K562 (cell line): Measurements from ENCODE around the gene EAF2. TPM values are rescaled to one million over a fixed set of nuclear protein-coding genes. Genes with fewer than 3 reads are reported as not detected.

Source experiments
- ATAC-seq: fragments of 200-7000 bp; cut with Tn5 transposase; 3 replicates; pipeline ENCODE4 v1.9.1; 2020; ENCODE audit warnings: moderate library complexity
- BruUV-seq: library from RNA; stranded (reverse); fragments of 400-500 nt; replicated peaks from 2 replicates; lab custom pipeline; 2021; lab: Mats Ljungman, UMichigan
- CTCF ChIA-PET: fragments of 300-600 bp; formaldehyde crosslinking; extraction: SDS; loops from one replicate; lab custom pipeline; 2021; ENCODE audit warnings: low intra/inter-chr PET ratio; lab: Yijun Ruan, JAX
- POLR2A ChIA-PET: fragments of 300-600, 350-650 bp; sonication (Branson Sonifier 250); formaldehyde crosslinking; extraction: SDS; loops from one replicate; lab custom pipeline; 2021; ENCODE audit warnings: antibody characterized with exemption, inconsistent platforms; lab: Yijun Ruan, JAX
- DNase-seq, 4 experiments: peaks; one replicate each; pipeline versions ENCODE4 v3.0.0 to v3.0.0-alpha.2; 2011 to 2018; ENCODE audit warnings: low spot score in 3 of 4, mixed read lengths in 3 of 4; ENCODE audit errors: extremely low read depth in 1 of 4
- FAIRE-seq: peaks from 2 replicates; lab custom pipeline; 2011; peaks lifted over from hg19 to GRCh38; lab: Jason Lieb, UNC
- H2AFZ ChIP-seq: 2 replicates; pipeline ENCODE4 v1.6.0; 2011; ENCODE audit warnings: low read depth, low read length, control low read depth, inconsistent platforms
- H3K27ac ChIP-seq: fragments of 200-600 bp; 3 replicates; pipeline ENCODE4 v1.8.0; 2011; ENCODE audit warnings: low read depth, mild to moderate bottlenecking, control low read depth, inconsistent platforms, low read length, moderate library complexity, mixed read lengths; ENCODE audit errors: extremely low read depth
- H3K27me3 ChIP-seq, 2 experiments: fragments of 300-600 bp in 1 of 2; 2 replicates in 1 of 2; 3 replicates in 1 of 2; pipeline versions ENCODE4 v1.6.0 to v1.8.0; 2011; ENCODE audit warnings: inconsistent platforms in 2 of 2, low read length in 2 of 2, mild to moderate bottlenecking in 1 of 2, mixed read lengths in 1 of 2, moderate library complexity in 1 of 2; ENCODE audit not compliant: control insufficient read depth in 2 of 2, insufficient read depth in 2 of 2
- H3K36me3 ChIP-seq: fragments of 300-600 bp; 3 replicates; pipeline ENCODE4 v1.8.0; 2011; ENCODE audit warnings: mild to moderate bottlenecking, low read length, inconsistent platforms; ENCODE audit not compliant: control insufficient read depth, insufficient read depth
- H3K4me1 ChIP-seq, 2 experiments: fragments of 200-600 bp in 1 of 2; replicated peaks in 1 of 2; 2 replicates in 1 of 2; 3 replicates in 1 of 2; pipeline versions ENCODE4 v1.5.1 to v1.8.0; 2011; ENCODE audit warnings: inconsistent platforms in 2 of 2, low read length in 2 of 2, mild to moderate bottlenecking in 1 of 2, mixed read lengths in 1 of 2, moderate library complexity in 1 of 2; ENCODE audit not compliant: control insufficient read depth in 2 of 2, insufficient read depth in 2 of 2
- H3K4me2 ChIP-seq: 2 replicates; pipeline ENCODE4 v1.6.1; 2011; ENCODE audit warnings: low read length, control low read depth, inconsistent platforms, mixed read lengths; ENCODE audit not compliant: insufficient read depth
- H3K4me3 ChIP-seq: fragments of 200-600 bp; sonication (generic), shearing (Covaris generic); 2 replicates; pipeline ENCODE4 v1.5.1; 2016; ENCODE audit warnings: control low read depth, inconsistent platforms
- H3K79me2 ChIP-seq: fragments of 200-600 bp; 3 replicates; pipeline ENCODE4 v1.8.0; 2011; ENCODE audit warnings: low read length, inconsistent platforms; ENCODE audit not compliant: control insufficient read depth, insufficient read depth
- H3K9ac ChIP-seq, 2 experiments: 2 replicates each; pipeline versions ENCODE4 v1.6.0 to v1.6.1; 2011; ENCODE audit warnings: low read depth in 2 of 2, low read length in 2 of 2, control low read depth in 1 of 2, inconsistent platforms in 1 of 2, mild to moderate bottlenecking in 1 of 2, mixed read lengths in 1 of 2; ENCODE audit not compliant: insufficient read depth in 1 of 2
- H3K9me1 ChIP-seq: one replicate; pipeline ENCODE4 v1.6.0; 2011; ENCODE audit warnings: inconsistent platforms, mild to moderate bottlenecking, low read length, moderate library complexity; ENCODE audit not compliant: control insufficient read depth, insufficient read depth
- H3K9me3 ChIP-seq: replicated peaks from 2 replicates; pipeline ENCODE4 v1.5.1; 2011; ENCODE audit warnings: low read depth, low read length, inconsistent platforms; ENCODE audit not compliant: control insufficient read depth, insufficient read depth
- H4K20me1 ChIP-seq: replicated peaks from 2 replicates; pipeline ENCODE4 v1.6.1; 2011; ENCODE audit warnings: low read length, inconsistent platforms, mixed read lengths; ENCODE audit not compliant: control insufficient read depth, insufficient read depth
- E2F3 ChIP-seq: fragments of 250-450 bp; sonication (Bioruptor Pico); IDR thresholded peaks from 2 replicates; pipeline ENCODE4 v1.4.0; 2020; ENCODE audit warnings: mild to moderate bottlenecking
- ESRRA ChIP-seq: fragments of 450-650 bp; IDR thresholded peaks from 2 replicates; pipeline ENCODE4 v1.6.1; 2014; ENCODE audit warnings: low read depth, mild to moderate bottlenecking, moderate library complexity, borderline replicate concordance
- GABPB2 ChIP-seq: fragments of 250-450 bp; sonication (Bioruptor Pico); conservative IDR thresholded peaks from 2 replicates; pipeline ENCODE4 v1.5.1; 2021; ENCODE audit warnings: mild to moderate bottlenecking
- HCFC1 ChIP-seq: IDR thresholded peaks from 2 replicates; pipeline ENCODE4 v1.6.1; 2012; ENCODE audit warnings: low read depth, low read length, improper control_type of control experiment
- LARP7 ChIP-seq: fragments of 450-650 bp; IDR thresholded peaks from 2 replicates; pipeline ENCODE4 v1.6.1; 2016
- MTF1 ChIP-seq: fragments of 250-450 bp; sonication (Bioruptor Pico); IDR thresholded peaks from 2 replicates; pipeline ENCODE4 v1.9.0; 2021; ENCODE audit warnings: moderate library complexity, mild to moderate bottlenecking, inconsistent platforms, borderline replicate concordance
- MYBL2 ChIP-seq, 2 experiments: fragments of 450-650 bp in 1 of 2; sonication (generic) in 1 of 2; formaldehyde crosslinking in 1 of 2; IDR thresholded peaks; 2 replicates each; pipeline versions ENCODE4 v1.6.1 to v1.8.1; 2017 to 2022; ENCODE audit warnings: borderline replicate concordance in 1 of 2, inconsistent platforms in 1 of 2, low read depth in 1 of 2, mild to moderate bottlenecking in 1 of 2, missing genetic modification reagents in 1 of 2, moderate library complexity in 1 of 2
- NRF1 ChIP-seq, 2 experiments: fragments of 450-650 bp; IDR thresholded peaks in 1 of 2; conservative IDR thresholded peaks in 1 of 2; 2 replicates each; pipeline ENCODE4 v1.6.1; 2014; ENCODE audit warnings: mild to moderate bottlenecking in 2 of 2
- POLR3A ChIP-seq: IDR thresholded peaks from 2 replicates; pipeline ENCODE4 v1.6.1; 2011; ENCODE audit warnings: borderline replicate concordance, mild to moderate bottlenecking, moderate library complexity; ENCODE audit not compliant: insufficient read length, insufficient read depth; ENCODE audit errors: extremely low read depth
- SMC3 ChIP-seq: conservative IDR thresholded peaks from 2 replicates; pipeline ENCODE4 v1.6.1; 2011; ENCODE audit warnings: low read depth, low read length, improper control_type of control experiment; ENCODE audit not compliant: insufficient read depth
- SRSF9 ChIP-seq: fragments of 200-400 bp; formaldehyde crosslinking; IDR thresholded peaks from 2 replicates; pipeline ENCODE4 v1.6.1; 2017; ENCODE audit warnings: low read depth, low read length, borderline replicate concordance
- YBX1 ChIP-seq: fragments of 450-650 bp; IDR thresholded peaks from 2 replicates; pipeline ENCODE4 v1.7.1; 2016; ENCODE audit warnings: mild to moderate bottlenecking
- ZNF133 ChIP-seq: fragments of 250-450 bp; sonication (Bioruptor Pico); IDR thresholded peaks from 2 replicates; pipeline ENCODE4 v1.4.0; 2020; ENCODE audit warnings: mild to moderate bottlenecking
- ZNF316 ChIP-seq: fragments of 450-650 bp; IDR thresholded peaks from 2 replicates; pipeline ENCODE4 v1.6.1; 2016
- ZNF717 ChIP-seq: fragments of 250-450 bp; sonication (Bioruptor Pico); IDR thresholded peaks from 2 replicates; pipeline ENCODE4 v1.5.0; 2021
- WGBS: fragments of 100-300 bp; shearing (Covaris generic); methylation state at CpG from one replicate; pipeline ENCODE4 v1.1.6; 2016; ENCODE audit warnings: low coverage, mixed read lengths; ENCODE audit not compliant: insufficient coverage; ENCODE audit errors: missing lambda C conversion rate; 5-methylcytosine and 5-hydroxymethylcytosine counted together
- in situ Hi-C: fragments of 300-500 bp; cut with MboI; formaldehyde crosslinking; loops from 4 replicates; pipeline ENCODE4 v1.15.0; 2018; ENCODE audit warnings: inconsistent platforms, mixed read lengths
- intact Hi-C: fragments of 100-400 bp; cut with micrococcal nuclease; formaldehyde crosslinking; loops from 2 replicates; pipeline ENCODE4 v1.14.2; 2022
- polyA plus RNA-seq, 8 experiments: library from polyadenylated mRNA; depleted of rRNA in 4 of 8; stranded (reverse) in 5 of 8; unstranded in 3 of 8; fragments of >200 nt; fragmentation: Nextera tagmentation in 2 of 8; fragmentation: Illumina TruSeq in 1 of 8; extraction: Ambion mirVana in 2 of 8; extraction: Trizol in 1 of 8; gene quantifications; 2 replicates each; pipeline versions ENCODE4 v1.2.1 to v1.2.3, GENCODE V29; 2011 to 2014; ENCODE audit warnings: inconsistent platforms in 1 of 8, missing spikeins in 1 of 8
- total RNA-seq, 7 experiments: library from RNA; depleted of rRNA in 6 of 7; stranded (reverse); fragments of >200 nt in 6 of 7; fragmentation: Illumina TruSeq in 2 of 7; extraction: Trizol in 2 of 7; gene quantifications; 2 replicates each; pipeline versions ENCODE4 v1.2.1 to v1.2.3, GENCODE V29; 2011 to 2021; ENCODE audit warnings: low replicate concordance in 1 of 7
- TF ChIP-seq, protein P1 (sequence below): fragments of 250-450 bp; sonication (Bioruptor Pico); IDR thresholded peaks from 2 replicates; pipeline ENCODE4 v1.8.0; 2021; ENCODE audit warnings: mild to moderate bottlenecking, moderate library complexity

The EAF2 gene
- total and polyA plus RNA-seq, 9 of the 15 experiments (the other 6 are each of a cell fraction or from before 2014, with no cell fraction given): 3.8 to 17.3 (median 6.9) TPM

DNA sequence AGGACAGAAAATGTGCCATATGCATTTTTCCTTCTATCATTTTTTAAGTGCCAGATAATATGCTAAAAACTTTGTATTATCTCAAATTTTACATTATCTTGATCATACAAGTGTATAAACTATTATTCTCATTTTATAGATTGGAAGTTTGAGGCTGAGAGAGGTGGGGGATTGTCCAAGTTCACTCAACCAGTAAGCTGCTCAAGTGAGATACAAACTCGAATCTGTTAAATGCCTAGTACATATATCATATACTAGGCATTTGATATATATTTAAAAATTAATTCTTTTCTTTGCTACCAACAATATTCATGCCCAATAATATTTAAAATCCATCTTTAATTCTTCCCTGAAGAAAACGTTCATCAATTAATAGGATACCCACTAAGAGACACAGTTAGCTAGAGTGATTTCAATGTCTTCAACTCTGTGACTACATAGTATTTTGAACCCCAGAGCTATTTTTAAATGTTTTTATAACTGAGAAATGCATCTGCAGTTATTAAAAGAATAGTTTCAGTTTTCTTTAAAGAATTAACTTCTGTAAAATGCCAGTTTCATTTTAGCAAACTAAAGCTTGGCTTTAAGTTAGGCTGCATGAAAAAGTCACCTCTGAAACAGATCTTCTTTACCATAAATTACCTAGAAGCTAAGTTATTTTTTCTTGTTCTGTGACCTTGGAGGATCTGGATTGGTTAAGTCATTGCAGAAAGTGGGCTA lies 40.6 kb upstream of the EAF2 start:
- Histone ChIP-seq H3K9me1 (no peaks in the 10 kb centered on the region), H3K36me3 (peaks cover 55% of the 10 kb centered on the region; the same call in 1 of the 3 replicates), H3K9me3 (no peaks in the 10 kb centered on the region; the same call in 1 of the 2 replicates), H3K27ac (no peak overlapping the region), H3K4me2 (no peak overlapping the region), H3K4me3 (no peak overlapping the region), H3K79me2 (no peaks in the 10 kb centered on the region), H3K27me3 (no peaks in the 10 kb centered on the region), H3K9ac (no peak overlapping the region), H2AFZ (no peak overlapping the region), H3K4me1 (no peaks in the 10 kb centered on the region), H4K20me1 (no peaks in the 10 kb centered on the region)
- TF ChIP-seq GABPB2 (CRISPR knock-in tag): no peak
- TF ChIP-seq LARP7: no peak
- no peak for TF ChIP-seq ESRRA
- TF ChIP-seq SRSF9: no peak
- no peak for TF ChIP-seq E2F3 (CRISPR knock-in tag)
- TF ChIP-seq SMC3: no peak
- TF ChIP-seq ZNF316: no peak
- no peak for TF ChIP-seq POLR3A
- TF ChIP-seq ZNF133: no peak
- TF ChIP-seq, protein P1, sequence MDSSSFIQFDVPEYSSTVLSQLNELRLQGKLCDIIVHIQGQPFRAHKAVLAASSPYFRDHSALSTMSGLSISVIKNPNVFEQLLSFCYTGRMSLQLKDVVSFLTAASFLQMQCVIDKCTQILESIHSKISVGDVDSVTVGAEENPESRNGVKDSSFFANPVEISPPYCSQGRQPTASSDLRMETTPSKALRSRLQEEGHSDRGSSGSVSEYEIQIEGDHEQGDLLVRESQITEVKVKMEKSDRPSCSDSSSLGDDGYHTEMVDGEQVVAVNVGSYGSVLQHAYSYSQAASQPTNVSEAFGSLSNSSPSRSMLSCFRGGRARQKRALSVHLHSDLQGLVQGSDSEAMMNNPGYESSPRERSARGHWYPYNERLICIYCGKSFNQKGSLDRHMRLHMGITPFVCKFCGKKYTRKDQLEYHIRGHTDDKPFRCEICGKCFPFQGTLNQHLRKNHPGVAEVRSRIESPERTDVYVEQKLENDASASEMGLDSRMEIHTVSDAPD (CRISPR knock-in tag): no peak
- TF ChIP-seq HCFC1: no peak
- TF ChIP-seq ZNF717 (CRISPR knock-in tag): no peak
- TF ChIP-seq YBX1: no peak
- no peak for TF ChIP-seq MTF1
- TF ChIP-seq MYBL2 (IDR thresholded peaks at IDR 0.05; ENCODE audit: low read depth): no peak
- no peak for TF ChIP-seq MYBL2 (CRISPR knock-in tag; IDR thresholded peaks at IDR 0.05; ENCODE audit: borderline replicate concordance)
- no peak for TF ChIP-seq NRF1 (conservative IDR thresholded peaks at IDR 0.05 in 1 of 2, IDR thresholded peaks at IDR 0.05 in 1 of 2)
- ATAC-seq (no peak), DNase-seq (no peak), FAIRE-seq (no peak)
- intact Hi-C loops (no loop called here), in situ Hi-C loops (no loop called here)
- ChIA-PET POLR2A (no interaction called here), CTCF (no interaction called here)
- no TSS peak for BruUV-seq
- 79% methylated on average over 2 of the region's 2 CpGs for WGBS
